Epithelial cell of proximal tubule (primary cell): ENCODE results near the gene TEX22. TPM values are rescaled to one million over a fixed set of nuclear protein-coding genes. Genes with fewer than 3 reads are reported as not detected.

ENCODE experiments used
- DNase-seq: peaks from one replicate; pipeline ENCODE4 v3.0.0-alpha.2; 2011; ENCODE audit warnings: low read depth
- H3K4me3 ChIP-seq: 2 replicates; pipeline ENCODE4 v1.5.1; 2011; ENCODE audit warnings: low read depth, mild to moderate bottlenecking, low read length
- CTCF ChIP-seq: conservative IDR thresholded peaks from 2 replicates; pipeline ENCODE4 v1.5.1; 2012; ENCODE audit warnings: low read depth, mild to moderate bottlenecking, low read length
- total RNA-seq: library from RNA; depleted of rRNA; stranded (reverse); fragments of >200 nt; gene quantifications from 2 replicates; pipeline ENCODE4 v1.2.3, GENCODE V29; 2015

Gene TEX22
- total RNA-seq, 1 donor from 2014 or later = 0.29 TPM

GRCh38 chr14:105460116-105460515, 61.8 kb downstream of the TEX22 start:
- no peak for TF ChIP-seq CTCF

DNA sequence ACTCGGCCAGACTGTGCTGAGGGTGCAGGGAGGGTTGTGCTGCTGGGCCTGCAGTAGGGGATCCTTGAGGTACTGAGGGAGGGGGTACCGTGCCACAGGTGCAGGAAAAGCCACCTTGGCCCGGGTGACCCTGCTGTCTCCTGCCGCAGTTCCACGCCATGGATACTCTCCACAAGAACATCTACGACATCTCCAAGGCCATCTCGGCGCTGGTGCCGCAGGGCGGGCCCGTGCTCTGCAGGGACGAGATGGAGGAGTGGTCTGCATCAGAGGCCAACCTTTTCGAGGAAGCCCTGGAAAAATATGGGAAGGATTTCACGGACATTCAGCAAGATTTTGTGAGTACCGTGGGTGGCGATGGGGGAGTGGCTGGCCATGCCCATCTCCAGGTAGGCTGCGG, 62.3 kb downstream of the TEX22 start:
- DNase-seq = no peak

More at GRCh38 chr14:105460116-105460515, 61.8 kb downstream of the TEX22 start:
- no peak for DNase-seq
- H3K4me3 ChIP-seq = no peak overlapping the region

DNA sequence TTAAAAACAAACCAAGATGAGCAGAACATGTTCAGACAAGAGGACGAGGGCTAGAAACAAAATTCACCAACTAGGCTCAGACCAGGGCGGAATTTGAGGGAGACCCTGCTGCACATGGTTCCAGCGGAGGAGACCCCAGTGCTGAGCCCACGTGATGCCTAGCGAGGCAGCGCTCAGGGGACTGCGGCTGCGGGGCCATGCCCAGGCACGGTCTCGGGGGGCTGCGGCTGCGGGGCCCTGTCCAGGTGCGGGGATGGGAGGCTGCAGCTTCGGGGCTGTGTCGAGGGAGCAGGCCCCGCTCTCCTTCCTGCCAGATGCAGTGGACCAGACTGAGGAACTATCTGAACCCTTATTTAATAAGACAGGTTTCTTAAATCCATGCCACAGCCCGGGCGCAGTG, 63.6 kb downstream of the TEX22 start:
- no peak overlapping the region for H3K4me3 ChIP-seq
- no peak for TF ChIP-seq CTCF
- DNase-seq = no peak

More for the DNA sequence above, 62.3 kb downstream of the TEX22 start:
- TF ChIP-seq CTCF = no peak
- H3K4me3 ChIP-seq = no peak overlapping the region

Other genes with a start within 250 kb of the TEX22 start
- gene JAG2, start 229.8 kb upstream of the TEX22 start, total RNA-seq = 4.1 and 5.7 TPM in 2 replicates
- gene NUDT14, start 217.2 kb upstream of the TEX22 start, total RNA-seq = 23.0 and 30.2 TPM in 2 replicates
- 39.4 and 64.1 TPM in 2 replicates for gene BTBD6, start 150.0 kb upstream of the TEX22 start, total RNA-seq
- 23.8 and 30.7 TPM in 2 replicates for gene BRF1, start 97.5 kb upstream of the TEX22 start, total RNA-seq
- gene PACS2, start 83.8 kb upstream of the TEX22 start, total RNA-seq = 45.1 and 68.7 TPM in 2 replicates
- gene MTA1, start 21.3 kb downstream of the TEX22 start, total RNA-seq = 56.1 and 64.1 TPM in 2 replicates
- 101 and 121 TPM in 2 replicates for gene CRIP2, start 76.3 kb downstream of the TEX22 start, total RNA-seq
- 7.0 and 8.3 TPM in 2 replicates for gene CRIP1, start 88.3 kb downstream of the TEX22 start, total RNA-seq
- 30.5 and 48.3 TPM in 2 replicates for gene TEDC1, start 92.7 kb downstream of the TEX22 start, total RNA-seq
- 3.5 and 5.6 TPM in 2 replicates for gene TMEM121, start 128.0 kb downstream of the TEX22 start, total RNA-seq